Chondrocyte (in vitro differentiated cells): ENCODE results near the gene ENPEP. TPM values are rescaled to one million over a fixed set of nuclear protein-coding genes. Genes with fewer than 3 reads are reported as not detected.

ENCODE experiments used
- DNase-seq: peaks from one replicate; pipeline ENCODE4 v3.0.0; 2021; ENCODE audit warnings: mixed read lengths, low spot score
- H3K27ac Mint-ChIP-seq: one replicate; pipeline ENCODE4 v1.8.0; 2021; ENCODE audit warnings: mild to moderate bottlenecking, moderate library complexity, mixed read lengths; ENCODE audit not compliant: unreplicated experiment
- H3K27me3 Mint-ChIP-seq: 2 replicates; pipeline ENCODE4 v1.8.0; 2021; ENCODE audit warnings: low read depth, mixed read lengths
- H3K36me3 Mint-ChIP-seq: 2 replicates; pipeline ENCODE4 v1.8.0; 2021; ENCODE audit warnings: low read depth, mixed read lengths
- H3K4me1 Mint-ChIP-seq: 2 replicates; pipeline ENCODE4 v1.8.0; 2021; ENCODE audit warnings: low read depth, mild to moderate bottlenecking, mixed read lengths
- H3K4me3 Mint-ChIP-seq: one replicate; pipeline ENCODE4 v1.8.0; 2021; ENCODE audit warnings: mild to moderate bottlenecking, moderate library complexity, mixed read lengths; ENCODE audit not compliant: unreplicated experiment
- H3K9me3 Mint-ChIP-seq: 2 replicates; pipeline ENCODE4 v1.8.0; 2021; ENCODE audit warnings: low read depth, mixed read lengths
- CTCF ChIP-seq: fragments of 200-600 bp; sonication (generic); IDR thresholded peaks from 2 replicates; pipeline ENCODE4 v1.5.0; 2021; ENCODE audit warnings: antibody characterized with exemption, mild to moderate bottlenecking, moderate library complexity
- total RNA-seq: library from RNA; stranded (reverse); gene quantifications from 3 replicates; pipeline ENCODE4 v1.2.1, GENCODE V29; 2021

The ENPEP gene
- total RNA-seq, 1 donor from 2014 or later, result 2.2 TPM

DNA sequence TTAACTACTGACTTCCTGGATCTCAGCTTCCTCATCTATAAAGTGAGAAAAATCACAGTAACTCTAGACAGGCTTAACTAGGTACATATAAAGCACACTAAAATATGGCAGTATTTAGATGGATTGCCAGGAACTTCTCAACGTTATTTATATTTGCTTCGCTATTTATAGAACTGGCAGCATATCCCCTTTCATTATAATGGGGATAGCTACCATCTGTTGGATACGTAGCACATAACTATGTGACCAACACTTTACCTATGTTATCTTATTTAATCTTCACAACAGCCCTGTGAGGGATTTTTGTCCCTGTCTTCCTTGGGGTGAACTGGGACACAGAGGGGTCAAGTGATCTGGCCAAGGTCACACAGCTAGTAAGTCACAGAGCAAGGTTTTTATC lies 64.6 kb downstream of the ENPEP start:
- DNase-seq, result no peak

GRCh38 chr4:110540982-110541451 lies 65.1 kb downstream of the ENPEP start:
- Mint-ChIP-seq H3K36me3 (peaks cover 7% of the 10 kb centered on the region), H3K27me3 (no peaks in the 10 kb centered on the region), H3K4me1 (peaks cover 2% of the 10 kb centered on the region), H3K9me3 (peaks cover 17% of the 10 kb centered on the region), H3K27ac (no peak overlapping the region), H3K4me3 (no peak overlapping the region)
- no peak for TF ChIP-seq CTCF
- no peak for DNase-seq

More for the DNA sequence above, 64.6 kb downstream of the ENPEP start:
- Mint-ChIP-seq H3K27me3 (no peaks in the 10 kb centered on the region), H3K36me3 (peaks cover 7% of the 10 kb centered on the region), H3K27ac (no peak overlapping the region), H3K9me3 (peaks cover 17% of the 10 kb centered on the region), H3K4me1 (peaks cover 2% of the 10 kb centered on the region), H3K4me3 (no peak overlapping the region)
- TF ChIP-seq CTCF, result no peak

GRCh38 chr4:110543577-110543976 lies 67.6 kb downstream of the ENPEP start:
- H3K9me3 Mint-ChIP-seq, result peaks cover 4% of the 10 kb centered on the region
- H3K4me3 Mint-ChIP-seq, result no peak overlapping the region
- H3K36me3 Mint-ChIP-seq, result peaks cover 2% of the 10 kb centered on the region
- H3K27me3 Mint-ChIP-seq, result no peaks in the 10 kb centered on the region
- no peak overlapping the region for H3K27ac Mint-ChIP-seq
- TF ChIP-seq CTCF, result no peak
- DNase-seq, result no peak
- peaks cover 2% of the 10 kb centered on the region for H3K4me1 Mint-ChIP-seq

GRCh38 chr4:110544594-110544993 lies 68.6 kb downstream of the ENPEP start:
- no peaks in the 10 kb centered on the region for H3K9me3 Mint-ChIP-seq
- H3K4me3 Mint-ChIP-seq, result no peak overlapping the region
- no peak for DNase-seq
- H3K4me1 Mint-ChIP-seq, result peaks cover 2% of the 10 kb centered on the region
- no peak overlapping the region for H3K27ac Mint-ChIP-seq
- H3K27me3 Mint-ChIP-seq, result peaks cover 4% of the 10 kb centered on the region
- no peaks in the 10 kb centered on the region for H3K36me3 Mint-ChIP-seq
- no peak for TF ChIP-seq CTCF

GRCh38 chr4:110550260-110550659 lies 74.3 kb downstream of the ENPEP start:
- H3K9me3 Mint-ChIP-seq, result no peaks in the 10 kb centered on the region
- no peak for TF ChIP-seq CTCF
- no peak overlapping the region for H3K27ac Mint-ChIP-seq
- DNase-seq, result no peak
- H3K4me1 Mint-ChIP-seq, result no peaks in the 10 kb centered on the region
- peaks cover 5% of the 10 kb centered on the region for H3K27me3 Mint-ChIP-seq
- H3K4me3 Mint-ChIP-seq, result no peak overlapping the region
- H3K36me3 Mint-ChIP-seq, result no peaks in the 10 kb centered on the region
